RCC 7860 (cell line): ENCODE results near the gene PPP1R3A.
"Not testable (repeated sequence)": the region's sequence is repeated elsewhere in the genome, so short reads cannot be mapped to it uniquely, and the experiment has no call there.

Experiments
- DNase-seq: peaks from one replicate; pipeline ENCODE4 v3.0.0-alpha.2; 2015; ENCODE audit warnings: low spot score
- FAIRE-seq: peaks from 2 replicates; lab custom pipeline; 2012; peaks lifted over from hg19 to GRCh38; lab: Jason Lieb, UNC

The PPP1R3A gene

GRCh38 chr7:113918946-113919345 lies at the start of gene PPP1R3A:
Gene PPP1R3A (minus strand): TSS chr7:113919009. CDS start chr7:113918996, 13 bp downstream.
- DNase-seq (no peak), FAIRE-seq (no peak)

- FAIRE-seq (no peak), DNase-seq (no peak)
Measured at GRCh38 chr7:113963356-113963755, 44.5 kb upstream of the PPP1R3A start.

- no peak for DNase-seq
- no peak for FAIRE-seq
Measured at GRCh38 chr7:113959910-113960309, 41.1 kb upstream of the PPP1R3A start.

DNA sequence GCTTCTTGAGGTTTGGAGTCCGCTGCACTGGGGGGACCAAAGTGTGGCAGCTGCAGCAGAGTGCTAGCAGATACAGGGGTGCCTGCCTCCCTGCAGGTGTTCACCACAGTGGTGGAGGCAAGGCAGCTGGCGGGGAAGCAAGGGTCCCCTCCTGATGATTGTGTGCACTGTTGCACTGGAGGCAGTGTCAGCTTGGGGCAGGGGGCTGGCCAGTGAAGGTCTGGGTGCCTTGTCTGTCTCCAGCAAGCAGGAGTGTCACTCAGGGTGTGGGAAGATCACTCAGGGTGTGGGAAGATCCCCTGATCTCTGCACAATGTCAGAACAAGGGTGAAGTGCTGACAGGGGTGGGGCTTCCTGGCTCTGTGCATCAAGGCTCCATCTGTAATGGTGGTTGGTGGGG lies 36.3 kb upstream of the PPP1R3A start:
- DNase-seq (no peak), FAIRE-seq (no peak)

DNA sequence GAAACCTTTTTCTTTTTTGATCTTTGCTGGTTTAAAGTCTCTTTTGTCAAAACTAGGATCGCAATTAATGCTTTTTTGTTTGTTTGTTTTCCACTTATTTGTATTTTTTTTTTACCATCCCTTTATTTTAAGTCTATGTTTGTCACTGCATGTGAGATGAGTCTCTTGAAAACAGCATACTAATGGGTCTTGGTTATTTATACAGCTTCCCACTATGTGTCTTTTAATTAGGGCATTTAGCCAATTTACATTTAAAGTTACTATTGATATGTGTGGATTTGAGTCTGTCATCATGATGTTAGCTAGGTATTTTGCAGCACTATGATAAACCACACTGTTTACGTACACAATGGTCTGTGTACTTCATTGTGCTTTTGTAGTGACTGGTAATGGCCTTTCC lies 34.7 kb upstream of the PPP1R3A start:
- FAIRE-seq (no peak), DNase-seq (no peak)

DNA sequence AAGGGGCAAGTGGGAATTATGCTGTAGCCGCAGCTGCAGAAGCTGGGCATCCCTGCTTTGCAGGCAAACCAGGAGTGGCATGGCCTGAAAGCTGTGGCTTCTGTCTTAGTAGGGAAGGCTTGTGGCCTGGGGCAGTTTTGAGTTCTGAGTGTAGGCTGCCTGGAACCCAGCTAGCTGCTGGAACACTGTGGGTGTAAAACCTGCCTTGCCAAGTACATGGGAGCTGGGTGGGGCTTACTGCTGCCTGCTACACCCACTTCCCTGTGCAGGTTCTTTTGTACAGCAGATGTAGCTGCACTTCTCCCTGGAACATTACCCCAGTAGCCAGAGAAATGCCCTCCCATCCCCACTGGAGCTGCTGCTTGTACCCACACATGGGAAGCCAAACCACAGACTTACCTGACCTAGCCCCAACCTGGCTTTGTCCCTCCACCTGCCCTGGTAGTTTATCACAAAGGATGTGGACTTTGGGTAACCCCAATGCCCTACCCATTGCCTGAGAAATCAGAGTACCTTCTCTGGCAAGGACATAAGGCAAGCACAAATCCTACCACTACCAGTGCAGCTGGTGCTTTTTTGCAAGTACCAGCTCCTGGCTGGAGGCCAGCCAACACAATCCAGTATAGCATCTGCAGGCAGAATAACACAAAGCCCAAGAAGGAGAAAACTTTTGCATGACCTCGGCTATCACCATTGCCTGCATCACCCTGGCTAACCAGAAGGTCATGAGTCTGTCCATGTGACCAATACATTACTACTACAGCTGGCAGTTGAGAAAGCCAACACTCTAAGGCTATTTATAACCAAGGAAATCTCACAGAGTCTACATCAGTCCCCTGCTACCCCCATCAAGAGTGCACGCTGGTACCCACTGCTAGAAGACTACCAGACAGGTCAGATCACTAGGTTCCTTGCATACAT lies 26.5 kb upstream of the PPP1R3A start:
- DNase-seq: no peak
- no peak for FAIRE-seq

DNA sequence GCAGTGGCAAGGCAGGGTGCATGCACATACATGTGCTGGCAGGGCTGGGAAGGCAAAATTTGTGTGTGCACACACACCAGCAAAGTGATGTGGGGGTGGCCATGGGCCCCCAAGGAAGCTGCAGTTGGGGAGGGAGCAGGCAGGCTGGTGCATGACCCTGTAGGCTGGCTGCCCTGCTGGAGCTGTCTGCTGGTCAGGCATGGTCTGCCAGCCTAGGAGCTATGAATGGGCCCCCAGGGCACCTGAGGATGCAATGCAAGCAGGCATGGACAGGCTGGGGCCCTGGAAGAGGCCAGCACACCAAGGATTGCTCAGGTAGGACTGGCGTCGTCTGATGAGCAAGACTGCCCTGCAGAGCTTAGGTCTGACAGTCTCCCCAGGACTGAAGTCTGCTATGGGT lies 18.2 kb upstream of the PPP1R3A start:
- FAIRE-seq: no peak

DNA sequence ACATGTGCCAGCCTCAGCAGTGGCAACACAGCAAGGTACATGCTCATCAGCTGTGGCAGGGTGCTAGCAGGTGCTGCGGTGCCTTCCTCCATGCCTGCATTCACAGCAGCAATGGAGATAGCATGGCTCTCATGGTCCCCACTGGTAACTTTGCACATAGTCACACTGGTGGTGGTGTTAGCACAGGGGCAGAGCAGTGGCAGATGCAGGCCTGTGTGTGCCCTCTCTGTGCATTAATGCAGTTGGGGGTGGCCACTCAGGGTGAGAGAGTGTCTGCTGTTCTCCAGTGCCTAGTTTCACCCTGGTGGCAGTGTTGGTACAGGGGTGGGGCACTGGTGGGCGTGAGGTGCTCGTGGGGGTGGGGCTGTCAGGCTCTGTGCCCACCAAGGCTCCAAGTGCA lies 17.7 kb upstream of the PPP1R3A start:
- DNase-seq (no peak), FAIRE-seq (no peak)

More for the DNA sequence above, 18.2 kb upstream of the PPP1R3A start:
- no peak for DNase-seq

DNA sequence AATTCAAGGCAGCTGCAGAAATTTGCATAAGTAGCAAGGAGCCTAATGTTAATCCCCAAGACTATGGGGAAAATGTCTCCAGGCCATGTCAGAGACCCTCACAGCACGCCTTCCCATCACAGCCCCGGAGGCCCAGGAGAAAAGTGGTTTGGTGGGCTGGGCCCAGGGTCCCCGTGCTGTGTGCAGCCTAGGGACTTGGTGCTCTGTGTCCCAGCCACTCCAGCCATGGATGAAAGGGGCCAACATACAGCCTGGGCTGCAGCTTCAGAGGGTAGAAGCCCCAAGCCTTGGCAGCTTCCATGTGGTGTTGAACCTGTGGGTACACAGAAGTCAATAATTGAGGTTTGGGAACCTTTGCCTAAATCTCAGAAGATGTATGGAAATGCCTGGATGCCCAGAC lies 10.6 kb upstream of the PPP1R3A start:
- not testable (repeated sequence) for FAIRE-seq, DNase-seq

DNA sequence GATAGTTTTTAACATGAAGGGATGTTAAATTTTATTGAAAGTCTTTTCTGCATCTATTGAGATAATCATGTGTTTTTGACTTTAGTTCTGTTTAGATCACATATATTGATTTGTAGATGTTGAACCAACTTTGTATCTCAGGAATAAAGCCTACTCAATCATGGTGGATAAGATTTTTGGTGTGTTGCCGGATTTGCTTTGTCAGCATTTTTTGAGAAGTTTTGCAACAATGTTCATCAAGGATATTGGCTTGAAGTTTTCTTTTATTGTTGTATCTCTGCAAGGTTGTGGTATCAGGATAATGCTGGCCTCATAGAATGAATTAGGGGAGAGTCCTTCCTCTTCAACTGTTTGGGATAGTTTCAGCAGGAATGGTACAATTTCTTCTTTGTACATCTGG lies 9.3 kb upstream of the PPP1R3A start:
- DNase-seq (no peak), FAIRE-seq (no peak)

DNA sequence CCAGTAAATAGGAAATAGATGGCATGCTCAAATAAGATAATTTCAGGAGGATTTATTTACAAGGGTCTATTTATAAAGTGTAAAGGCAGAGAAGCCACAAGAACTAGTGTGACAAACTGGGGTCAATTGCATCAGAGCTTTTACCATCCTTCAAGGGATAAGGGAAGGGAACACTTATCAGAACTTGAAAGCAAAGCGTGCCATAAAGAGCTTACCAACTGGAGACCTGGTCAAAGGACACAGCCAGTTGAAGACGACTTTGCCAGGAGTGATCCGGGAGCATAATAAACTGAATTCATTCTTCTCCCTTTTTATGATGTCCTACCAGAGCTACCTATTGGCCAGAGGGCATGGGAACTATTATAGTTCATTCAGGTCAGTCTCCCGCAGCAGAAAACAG lies 3.2 kb upstream of the PPP1R3A start:
- DNase-seq (no peak), FAIRE-seq (no peak)

GRCh38 chr7:113921363-113921762 lies 2.6 kb upstream of the PPP1R3A start:
- no peak for FAIRE-seq
- DNase-seq: no peak

DNA sequence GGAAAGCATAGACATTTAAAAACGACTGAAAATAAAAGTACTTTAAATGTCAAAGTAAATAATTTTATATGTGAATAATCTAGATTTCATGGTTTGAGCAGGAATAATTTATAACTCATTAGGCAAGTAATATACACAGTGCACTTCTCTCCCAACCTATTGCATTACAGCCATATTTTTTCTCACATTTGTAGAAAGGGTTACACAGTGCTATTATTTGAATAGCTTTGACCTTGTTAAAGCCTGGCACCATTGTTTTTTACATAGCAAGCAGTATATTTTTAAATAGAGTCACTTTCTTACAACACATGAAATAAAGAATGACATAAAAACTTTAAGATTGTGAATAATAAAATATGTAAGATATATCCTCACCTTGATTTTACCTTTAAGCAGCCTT lies 969 bp downstream of the PPP1R3A start:
- DNase-seq (no peak), FAIRE-seq (no peak)

GRCh38 chr7:113915956-113916355 lies 2.9 kb downstream of the PPP1R3A start:
- DNase-seq: no peak
- FAIRE-seq: no peak

DNA sequence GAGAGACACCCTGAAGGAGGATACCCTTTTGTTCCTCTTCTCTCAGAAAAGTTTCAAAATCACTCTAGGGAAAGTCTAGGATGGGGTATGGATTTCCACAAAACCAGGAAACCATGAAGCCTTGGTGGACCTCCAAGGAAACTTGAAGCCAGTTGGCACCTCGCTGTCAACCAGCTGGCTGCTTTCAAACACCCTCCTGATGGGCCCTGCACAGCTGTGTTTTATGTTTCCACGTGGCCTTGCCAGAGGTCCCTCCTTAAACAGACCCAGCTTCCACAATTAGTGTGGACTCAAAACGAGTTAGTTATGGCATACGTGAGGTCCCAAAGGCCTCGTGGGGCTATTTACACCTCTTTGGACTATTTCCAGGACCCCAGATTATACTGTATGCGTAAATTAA lies 5.9 kb downstream of the PPP1R3A start:
- FAIRE-seq (no peak), DNase-seq (no peak)

- DNase-seq (no peak), FAIRE-seq (no peak)
Measured at GRCh38 chr7:113907617-113908016, 11.2 kb downstream of the PPP1R3A start.

GRCh38 chr7:113904521-113904920 lies 14.3 kb downstream of the PPP1R3A start:
- FAIRE-seq (no peak), DNase-seq (no peak)

GRCh38 chr7:113892818-113893217 lies 26.0 kb downstream of the PPP1R3A start:
- FAIRE-seq (no peak), DNase-seq (no peak)

DNA sequence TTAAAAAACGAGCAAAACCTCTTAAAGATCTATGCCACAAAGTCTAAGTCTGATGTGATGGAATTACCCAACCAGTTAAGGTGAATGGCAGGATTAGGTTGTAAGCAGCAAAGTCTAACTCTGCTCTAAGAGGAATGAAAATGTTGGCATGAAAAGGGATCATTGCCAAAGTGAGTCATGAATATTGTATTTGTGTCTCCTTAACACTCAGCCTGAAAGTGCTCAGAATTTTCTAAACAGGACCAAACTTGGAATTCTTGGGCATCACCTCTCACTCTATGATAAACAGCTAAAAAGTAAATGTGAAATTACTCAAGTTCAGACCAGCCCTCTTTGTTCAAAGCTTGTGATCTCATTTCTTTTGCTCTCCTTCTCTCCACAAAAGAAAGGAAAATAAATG lies 27.0 kb downstream of the PPP1R3A start:
- FAIRE-seq (no peak), DNase-seq (no peak)

- DNase-seq (no peak), FAIRE-seq (no peak)
Measured at GRCh38 chr7:113891031-113891350, 27.8 kb downstream of the PPP1R3A start.

GRCh38 chr7:113890331-113891030 lies 28.3 kb downstream of the PPP1R3A start:
- DNase-seq (no peak), FAIRE-seq (no peak)

DNA sequence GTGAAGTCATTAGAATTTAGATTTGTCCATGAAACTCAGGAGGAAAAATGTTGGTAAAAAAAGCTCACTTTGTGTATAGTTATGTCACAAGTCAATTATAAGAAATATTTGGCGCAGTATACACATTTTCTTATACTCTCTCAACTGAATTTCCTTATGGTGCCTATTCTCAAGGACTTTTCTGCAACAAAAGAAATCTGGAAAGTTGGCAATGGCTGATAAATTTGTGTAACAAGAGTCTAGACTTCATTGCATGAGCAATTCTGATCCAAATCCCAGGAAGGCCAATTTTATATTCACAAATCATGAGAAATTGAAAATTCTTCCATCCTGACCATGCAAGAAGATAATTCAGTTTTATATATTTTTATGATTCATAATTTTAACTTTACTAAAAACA lies 35.7 kb downstream of the PPP1R3A start:
- DNase-seq (no peak), FAIRE-seq (no peak)
